ENCODE data around the gene MRM1.
A peak's percentile ranks its signal among the peaks of the same experiment; 100 is the strongest.

MRM1 gene

DNA sequence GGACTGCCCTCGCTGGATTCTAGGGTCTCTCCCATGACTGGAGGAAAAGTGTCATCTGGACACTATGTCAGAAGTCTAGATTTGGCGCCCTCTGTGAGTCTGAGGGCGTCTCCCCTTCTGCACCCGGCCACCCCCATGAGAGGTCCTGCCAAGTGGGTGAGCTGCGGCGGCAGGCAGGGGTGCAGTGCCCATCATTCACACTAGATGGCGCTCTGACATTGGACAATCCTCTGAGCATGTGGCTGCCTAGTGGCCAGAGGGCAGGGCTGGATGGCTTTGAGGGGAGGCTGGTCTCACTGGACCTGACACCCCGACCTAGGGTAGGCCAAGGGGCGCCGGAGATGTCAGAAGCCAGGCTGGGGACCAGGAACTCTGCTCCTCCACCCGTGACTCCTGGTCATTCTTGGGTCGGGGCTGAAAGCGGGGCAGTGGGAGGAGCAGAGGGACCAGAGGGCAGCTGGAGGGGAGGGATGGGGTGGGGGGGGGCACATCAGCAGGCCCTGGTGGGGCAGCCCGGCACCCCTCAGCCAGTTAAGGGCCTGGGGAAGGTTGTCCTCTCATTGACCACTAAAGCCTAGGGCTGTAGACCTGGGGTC is 28.0 kb downstream of the MRM1 start:
- no peak overlapping the region for H3K4me3 ChIP-seq (ENCODE audit: low read depth, low read length)
- no peak for DNase-seq (ENCODE audit: low read depth)
- TF ChIP-seq, protein P1, sequence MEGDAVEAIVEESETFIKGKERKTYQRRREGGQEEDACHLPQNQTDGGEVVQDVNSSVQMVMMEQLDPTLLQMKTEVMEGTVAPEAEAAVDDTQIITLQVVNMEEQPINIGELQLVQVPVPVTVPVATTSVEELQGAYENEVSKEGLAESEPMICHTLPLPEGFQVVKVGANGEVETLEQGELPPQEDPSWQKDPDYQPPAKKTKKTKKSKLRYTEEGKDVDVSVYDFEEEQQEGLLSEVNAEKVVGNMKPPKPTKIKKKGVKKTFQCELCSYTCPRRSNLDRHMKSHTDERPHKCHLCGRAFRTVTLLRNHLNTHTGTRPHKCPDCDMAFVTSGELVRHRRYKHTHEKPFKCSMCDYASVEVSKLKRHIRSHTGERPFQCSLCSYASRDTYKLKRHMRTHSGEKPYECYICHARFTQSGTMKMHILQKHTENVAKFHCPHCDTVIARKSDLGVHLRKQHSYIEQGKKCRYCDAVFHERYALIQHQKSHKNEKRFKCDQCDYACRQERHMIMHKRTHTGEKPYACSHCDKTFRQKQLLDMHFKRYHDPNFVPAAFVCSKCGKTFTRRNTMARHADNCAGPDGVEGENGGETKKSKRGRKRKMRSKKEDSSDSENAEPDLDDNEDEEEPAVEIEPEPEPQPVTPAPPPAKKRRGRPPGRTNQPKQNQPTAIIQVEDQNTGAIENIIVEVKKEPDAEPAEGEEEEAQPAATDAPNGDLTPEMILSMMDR (IDR thresholded peaks at IDR 0.05; ENCODE audit: control insufficient read depth, extremely low read depth, insufficient read depth), result peak; percentile 99

DNA sequence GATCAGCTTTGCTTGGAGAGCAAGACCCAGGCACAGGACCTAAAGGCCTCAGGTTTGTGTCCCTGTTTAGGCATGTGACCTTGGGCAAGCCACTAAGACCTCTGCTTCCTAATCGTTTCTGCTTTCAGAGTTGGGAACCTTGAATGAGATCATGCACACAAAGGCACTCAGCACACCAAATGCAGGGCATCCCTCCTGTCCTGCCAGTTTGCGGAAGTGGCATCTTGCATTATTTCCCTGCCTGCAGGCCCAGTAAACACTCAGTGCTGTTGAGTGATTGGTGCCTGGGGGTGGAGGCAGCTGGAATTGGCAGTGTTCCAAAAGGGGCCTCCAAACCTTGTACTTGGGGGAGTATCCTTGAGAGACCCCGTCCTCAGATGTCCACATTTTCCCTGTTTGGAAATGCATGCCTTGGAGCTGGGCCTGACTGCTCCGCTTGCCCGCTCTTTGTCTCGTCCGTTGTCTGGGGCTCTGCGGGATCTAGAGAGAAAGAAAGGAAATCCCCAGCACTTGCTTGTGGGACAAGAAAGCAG is 28.7 kb downstream of the MRM1 start:
- no peak overlapping the region for H3K4me3 ChIP-seq (ENCODE audit: low read depth, low read length)
- TF ChIP-seq, protein P1 (IDR thresholded peaks at IDR 0.05; ENCODE audit: control insufficient read depth, extremely low read depth, insufficient read depth), result no peak
- DNase-seq (ENCODE audit: low read depth), result no peak

DNA sequence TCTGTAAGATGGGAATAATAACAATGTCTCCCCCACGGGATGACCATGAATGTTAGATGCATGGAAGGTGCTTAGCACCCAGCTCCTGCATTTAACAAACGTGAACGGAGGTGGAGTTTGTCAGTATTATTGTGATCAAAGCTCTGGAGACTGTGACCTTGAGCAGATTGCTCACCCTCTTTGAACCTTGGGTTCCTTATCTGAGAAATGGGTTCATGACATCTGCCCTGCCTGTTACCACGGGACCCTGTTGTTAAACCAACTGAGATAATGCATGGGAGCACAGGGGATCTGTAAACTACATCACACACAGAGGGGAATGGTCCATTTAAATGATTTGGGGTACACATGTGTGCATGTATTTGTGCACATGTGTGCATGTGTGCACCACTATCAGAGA is 29.6 kb downstream of the MRM1 start:
- no peak for DNase-seq (ENCODE audit: low read depth)
- TF ChIP-seq, protein P1 (IDR thresholded peaks at IDR 0.05; ENCODE audit: control insufficient read depth, extremely low read depth, insufficient read depth), result no peak
- H3K4me3 ChIP-seq (ENCODE audit: low read depth, low read length), result no peak overlapping the region

DNA sequence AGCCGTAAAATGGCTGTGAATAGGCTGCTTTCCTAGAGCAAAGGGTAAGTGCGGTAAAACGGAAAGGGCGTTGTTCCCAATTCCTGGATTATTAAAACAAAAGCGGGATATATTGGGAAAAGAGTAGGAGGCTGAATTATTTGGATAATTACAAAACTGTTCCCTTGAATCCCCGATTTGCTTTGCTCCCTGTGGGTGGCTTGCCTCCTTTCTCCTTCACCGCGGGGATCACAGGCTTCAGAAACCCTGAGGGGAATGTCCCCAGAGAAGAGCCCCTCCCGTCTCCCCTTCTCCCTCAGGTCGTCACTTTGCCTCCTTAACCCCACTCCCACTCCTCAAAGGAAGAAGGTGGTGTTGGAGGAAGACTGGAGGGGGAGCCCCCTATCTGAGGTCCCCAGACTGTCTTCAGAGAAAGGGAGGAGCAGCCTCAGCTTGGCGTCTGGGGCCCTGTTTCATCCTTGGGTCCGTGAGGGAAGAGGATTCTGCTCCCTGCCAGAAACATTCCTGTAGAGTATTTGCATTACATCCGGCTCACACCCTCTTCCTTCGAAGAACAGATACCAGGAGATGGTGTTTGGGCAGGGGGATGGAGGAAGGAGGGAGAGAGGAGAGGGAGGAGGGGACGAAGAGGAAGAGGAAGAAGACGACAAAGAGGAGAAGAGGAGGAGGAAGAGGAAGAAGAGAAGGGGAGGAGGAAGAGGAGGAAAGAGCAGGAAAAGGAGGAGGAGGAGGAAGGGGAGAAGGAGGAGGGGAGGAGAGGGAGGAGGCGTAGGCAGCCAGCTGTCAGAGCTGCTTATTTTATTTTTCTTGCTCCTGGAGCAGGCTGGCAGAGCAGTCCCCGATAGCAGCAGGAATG is 31.8 kb downstream of the MRM1 start:
- H3K4me3 ChIP-seq (ENCODE audit: low read depth, low read length), result no peak overlapping the region
- DNase-seq (ENCODE audit: low read depth), result no peak
- TF ChIP-seq, protein P1 (IDR thresholded peaks at IDR 0.05; ENCODE audit: control insufficient read depth, extremely low read depth, insufficient read depth), result no peak

DNA sequence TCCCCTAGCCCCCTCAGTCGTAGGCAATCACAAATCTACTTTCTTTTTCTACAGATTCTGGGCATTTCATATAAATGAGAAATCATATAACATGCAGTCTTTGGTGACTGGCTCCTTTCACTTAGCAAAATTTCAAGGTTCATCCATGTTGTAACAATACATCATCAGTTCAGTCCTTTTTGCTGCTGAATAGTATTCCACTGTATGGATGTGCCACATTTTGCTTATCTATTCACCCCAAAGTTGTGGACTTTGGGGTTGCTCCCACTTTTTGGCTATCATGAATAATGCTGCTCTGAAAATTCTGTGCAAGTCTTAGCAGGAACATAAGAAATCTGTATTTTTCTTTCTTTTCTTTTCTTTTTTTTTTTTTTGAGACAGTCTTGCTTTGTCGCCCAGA is 39.0 kb downstream of the MRM1 start:
- no peak for DNase-seq (ENCODE audit: low read depth)

DNA sequence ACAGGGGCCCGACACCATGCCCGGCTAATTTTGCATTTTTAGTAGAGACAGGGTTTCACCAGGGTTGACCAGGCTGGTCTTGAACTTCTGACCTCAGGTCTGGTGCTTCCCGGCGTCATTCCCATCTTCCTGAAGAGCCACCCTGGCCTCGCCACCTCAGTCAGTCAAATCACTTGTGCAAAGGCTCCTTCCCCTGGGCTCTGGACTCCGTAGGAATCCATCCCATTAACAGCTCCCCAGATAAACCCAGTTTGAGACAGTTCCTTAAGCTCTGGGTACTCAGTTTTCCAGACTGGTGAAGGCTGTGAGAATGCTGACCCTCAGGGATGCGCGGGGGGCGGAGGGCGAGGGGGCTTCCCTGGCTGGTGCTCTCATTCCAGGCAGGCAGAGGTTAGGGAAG is 39.5 kb downstream of the MRM1 start:
- DNase-seq (ENCODE audit: low read depth), result no peak
- no peak overlapping the region for H3K4me3 ChIP-seq (ENCODE audit: low read depth, low read length)
- TF ChIP-seq, protein P1 (IDR thresholded peaks at IDR 0.05; ENCODE audit: control insufficient read depth, extremely low read depth, insufficient read depth), result no peak

More for the DNA sequence above, 39.0 kb downstream of the MRM1 start:
- TF ChIP-seq, protein P1 (IDR thresholded peaks at IDR 0.05; ENCODE audit: control insufficient read depth, extremely low read depth, insufficient read depth), result no peak
- no peak overlapping the region for H3K4me3 ChIP-seq (ENCODE audit: low read depth, low read length)

Measured in LNCaP clone FGC (cell line).